Measurements from ENCODE around the gene ZNF497.
"Not testable (repeated sequence)": the region's sequence is repeated elsewhere in the genome, so short reads cannot be mapped to it uniquely, and the experiment has no call there.

The ZNF497 gene

DNA sequence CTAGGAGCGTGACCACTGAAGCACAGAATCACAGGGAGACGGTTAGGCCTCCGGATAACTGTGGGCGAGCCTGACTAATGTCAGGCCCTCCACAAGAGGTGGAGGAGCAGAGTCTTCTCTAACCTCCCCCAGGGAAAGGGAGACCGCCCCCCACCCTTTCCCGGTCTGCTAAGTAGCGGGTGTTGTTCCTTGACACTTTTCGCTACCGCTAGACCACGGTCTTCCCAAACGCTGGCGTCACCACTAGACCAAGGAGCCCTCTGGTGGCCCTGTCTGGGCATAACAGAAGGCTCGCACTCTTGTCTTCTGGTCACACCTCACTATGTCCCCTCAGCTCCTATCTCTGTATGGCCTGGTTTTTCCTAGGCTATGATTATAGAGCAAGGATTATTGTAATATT lies 51.9 kb downstream of the ZNF497 start:
- DNase-seq (ENCODE audit: low read depth), result not testable (repeated sequence)

DNA sequence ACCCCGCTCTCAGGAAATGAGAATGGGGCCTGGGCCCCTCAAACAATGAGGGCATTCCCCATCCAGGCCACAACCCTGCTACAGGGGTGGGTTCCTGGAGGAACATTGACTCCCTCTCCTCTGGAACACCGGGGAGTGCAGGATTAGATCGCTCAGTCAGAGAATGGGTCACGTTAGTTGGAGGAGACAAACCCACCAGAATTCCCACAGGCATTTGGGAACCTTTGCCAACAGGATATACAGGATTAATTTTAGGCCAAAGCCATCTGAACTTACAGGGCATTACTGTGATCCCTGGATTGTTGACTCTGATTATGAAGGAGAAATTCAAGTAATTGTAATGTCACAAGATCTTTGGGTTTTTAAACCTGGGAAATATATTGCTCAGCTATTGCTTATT lies 54.8 kb downstream of the ZNF497 start:
- no peak for DNase-seq (ENCODE audit: low read depth)

DNA sequence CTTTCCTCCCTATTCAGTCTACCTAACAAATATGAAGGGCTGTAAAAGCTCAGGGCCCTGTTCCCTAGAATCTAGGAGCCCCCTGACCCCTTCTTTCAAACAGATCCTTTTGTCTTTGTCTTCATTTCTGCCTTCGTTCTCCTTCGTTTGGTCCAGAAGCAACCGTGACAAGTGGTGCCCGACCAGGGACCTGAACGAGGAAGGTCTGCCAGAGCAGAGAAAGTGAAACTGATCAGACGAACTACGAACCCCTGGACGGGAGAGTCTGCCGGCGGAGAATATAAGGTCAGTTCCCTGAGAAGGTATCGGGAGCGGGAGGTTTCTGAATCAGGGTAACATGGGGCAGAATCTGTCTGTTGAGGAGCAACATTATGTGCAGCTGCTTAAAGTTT lies 56.6 kb downstream of the ZNF497 start:
- DNase-seq (ENCODE audit: low read depth), result no peak

DNA sequence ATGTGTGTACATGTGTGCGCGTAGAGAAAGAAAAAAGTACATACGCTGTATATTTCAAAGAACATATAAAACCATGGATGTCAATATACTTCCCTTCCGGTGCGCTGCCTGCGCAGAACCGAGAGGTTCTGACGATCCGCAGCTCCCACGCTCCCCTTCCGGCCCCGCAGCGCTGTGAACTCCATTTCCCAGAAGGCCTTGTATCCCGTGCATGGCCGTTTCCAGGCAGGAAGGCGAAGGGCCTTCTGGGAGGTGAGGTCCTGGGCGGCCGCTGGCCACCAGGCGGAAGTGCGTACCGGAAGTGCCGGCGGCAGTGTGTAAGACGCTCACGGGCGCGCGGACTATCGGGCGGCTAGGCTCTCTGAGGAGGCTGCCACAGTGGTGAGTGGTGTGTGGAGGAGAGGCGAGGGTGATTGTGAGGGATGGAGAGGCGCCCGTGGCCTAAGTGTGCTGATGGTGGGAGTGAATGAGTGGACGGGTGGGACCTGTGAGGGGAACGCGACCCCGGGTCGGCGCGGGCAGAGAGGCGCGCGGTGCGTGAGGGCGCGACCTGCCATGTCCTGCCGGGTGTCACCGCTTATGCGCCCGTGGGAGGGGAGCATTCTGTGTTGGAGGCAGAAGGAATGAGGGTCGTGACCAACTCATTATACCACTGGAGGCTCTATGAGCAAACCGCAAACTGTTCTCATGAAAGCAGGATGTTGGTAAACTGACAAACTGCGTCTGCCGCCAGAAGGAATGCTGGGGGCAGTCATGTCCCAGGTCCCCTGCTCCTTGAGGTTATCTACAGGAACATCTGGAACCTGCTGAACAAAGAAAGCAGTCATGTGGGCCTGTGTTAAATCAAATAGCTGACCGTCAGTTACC lies 57.3 kb downstream of the ZNF497 start, which contains the start of gene ERVK3-1:
ERVK3-1 (plus strand) TSS at position 313 of the 867 bp plus-strand sequence. CDS start 6,792 bp downstream, outside the sequence.
- DNase-seq (ENCODE audit: low read depth), result peak; percentile 95

DNA sequence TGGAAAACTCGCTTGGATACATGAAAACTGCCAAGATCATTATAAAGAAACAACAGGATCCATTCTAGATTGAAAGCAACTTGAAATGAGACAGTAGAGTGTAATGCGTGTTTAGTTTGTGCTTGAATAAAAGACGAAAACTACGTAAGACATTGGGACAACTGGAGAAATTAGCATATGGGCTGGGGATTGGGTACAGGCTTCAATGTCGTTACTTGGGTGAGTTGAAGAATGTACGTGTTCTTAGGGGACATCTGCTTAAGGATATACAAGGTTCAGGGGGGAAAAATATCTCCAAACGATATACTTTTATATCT lies 57.8 kb downstream of the ZNF497 start:
- no peak for DNase-seq (ENCODE audit: low read depth)

Measured in T-helper 22 cell (primary cell).